Upper lobe of left lung (tissue), 4 donors: ENCODE measurements around the gene ATP1B1.

Experiments used
- POLR2A ChIP-seq, 4 donors: fragments of 450-650 bp; IDR thresholded peaks; one replicate each; pipeline ENCODE4 v1.5.1; 2016 to 2017; ENCODE audit warnings: antibody characterized with exemption in 4 of 4, mild to moderate bottlenecking in 2 of 4
- POLR2AphosphoS5 ChIP-seq, 2 donors: sonication (generic); formaldehyde crosslinking; IDR thresholded peaks; one replicate each; pipeline ENCODE4 v1.5.1; 2017; ENCODE audit warnings: antibody characterized with exemption in 2 of 2
- TF ChIP-seq, protein P1 (sequence below), 6 experiments: fragments of 450-650 bp in 4 of 6; fragments of 200-600 bp in 2 of 6; sonication (generic) in 2 of 6; IDR thresholded peaks; one replicate each; pipeline ENCODE4 v1.5.1; 2016 to 2019; ENCODE audit warnings: antibody characterized with exemption in 6 of 6

DNA sequence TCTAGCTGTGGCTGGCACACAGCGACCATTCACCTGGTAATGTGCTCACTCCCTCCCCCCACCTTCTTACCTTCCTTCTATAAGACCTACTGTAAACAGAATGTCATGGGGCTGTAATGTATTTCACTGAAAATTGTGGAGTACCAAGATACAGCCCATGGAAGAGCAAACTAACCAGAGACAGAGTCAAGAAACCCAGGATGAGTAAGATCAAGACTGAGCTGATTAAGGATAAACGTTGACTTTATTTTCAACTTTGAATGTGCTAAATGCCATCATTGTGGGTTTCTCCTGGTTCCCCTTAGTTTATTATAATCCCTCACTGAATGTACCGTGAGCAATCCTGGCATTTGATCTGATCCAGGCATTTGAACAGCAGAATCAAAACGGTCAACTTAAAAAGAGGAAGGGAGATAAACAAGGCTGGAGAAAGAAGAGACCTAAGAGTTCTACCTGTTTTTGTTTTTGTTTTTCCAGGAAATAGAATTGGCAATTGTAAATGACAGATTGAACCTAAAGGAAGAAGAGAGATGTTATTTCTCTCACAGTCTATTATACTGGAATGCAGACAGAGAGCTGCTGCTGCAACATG, 16.1 kb upstream of the ATP1B1 start:
- TF ChIP-seq, protein P1, sequence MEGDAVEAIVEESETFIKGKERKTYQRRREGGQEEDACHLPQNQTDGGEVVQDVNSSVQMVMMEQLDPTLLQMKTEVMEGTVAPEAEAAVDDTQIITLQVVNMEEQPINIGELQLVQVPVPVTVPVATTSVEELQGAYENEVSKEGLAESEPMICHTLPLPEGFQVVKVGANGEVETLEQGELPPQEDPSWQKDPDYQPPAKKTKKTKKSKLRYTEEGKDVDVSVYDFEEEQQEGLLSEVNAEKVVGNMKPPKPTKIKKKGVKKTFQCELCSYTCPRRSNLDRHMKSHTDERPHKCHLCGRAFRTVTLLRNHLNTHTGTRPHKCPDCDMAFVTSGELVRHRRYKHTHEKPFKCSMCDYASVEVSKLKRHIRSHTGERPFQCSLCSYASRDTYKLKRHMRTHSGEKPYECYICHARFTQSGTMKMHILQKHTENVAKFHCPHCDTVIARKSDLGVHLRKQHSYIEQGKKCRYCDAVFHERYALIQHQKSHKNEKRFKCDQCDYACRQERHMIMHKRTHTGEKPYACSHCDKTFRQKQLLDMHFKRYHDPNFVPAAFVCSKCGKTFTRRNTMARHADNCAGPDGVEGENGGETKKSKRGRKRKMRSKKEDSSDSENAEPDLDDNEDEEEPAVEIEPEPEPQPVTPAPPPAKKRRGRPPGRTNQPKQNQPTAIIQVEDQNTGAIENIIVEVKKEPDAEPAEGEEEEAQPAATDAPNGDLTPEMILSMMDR (IDR thresholded peaks at IDR 0.05): no peak
- TF ChIP-seq POLR2A (IDR thresholded peaks at IDR 0.05) (no peak), POLR2AphosphoS5 (IDR thresholded peaks at IDR 0.05) (no peak)
